HG02938 (cell line): ENCODE results near the gene CHST15.

Experiments used
- ATAC-seq: cut with Tn5 transposase; IDR thresholded peaks from one replicate; pipeline ENCODE4 v1.9.1; 2021; ENCODE audit warnings: mild to moderate bottlenecking, moderate library complexity; ENCODE audit not compliant: unreplicated experiment

The CHST15 gene

GRCh38 chr10:124002391-124003069 lies 90.9 kb downstream of the CHST15 start:
- ATAC-seq, result no peak

- ATAC-seq, result no peak
Measured at GRCh38 chr10:124001391-124002148, 91.8 kb downstream of the CHST15 start.

- no peak for ATAC-seq
Measured at GRCh38 chr10:124000792-124001201, 92.6 kb downstream of the CHST15 start.

DNA sequence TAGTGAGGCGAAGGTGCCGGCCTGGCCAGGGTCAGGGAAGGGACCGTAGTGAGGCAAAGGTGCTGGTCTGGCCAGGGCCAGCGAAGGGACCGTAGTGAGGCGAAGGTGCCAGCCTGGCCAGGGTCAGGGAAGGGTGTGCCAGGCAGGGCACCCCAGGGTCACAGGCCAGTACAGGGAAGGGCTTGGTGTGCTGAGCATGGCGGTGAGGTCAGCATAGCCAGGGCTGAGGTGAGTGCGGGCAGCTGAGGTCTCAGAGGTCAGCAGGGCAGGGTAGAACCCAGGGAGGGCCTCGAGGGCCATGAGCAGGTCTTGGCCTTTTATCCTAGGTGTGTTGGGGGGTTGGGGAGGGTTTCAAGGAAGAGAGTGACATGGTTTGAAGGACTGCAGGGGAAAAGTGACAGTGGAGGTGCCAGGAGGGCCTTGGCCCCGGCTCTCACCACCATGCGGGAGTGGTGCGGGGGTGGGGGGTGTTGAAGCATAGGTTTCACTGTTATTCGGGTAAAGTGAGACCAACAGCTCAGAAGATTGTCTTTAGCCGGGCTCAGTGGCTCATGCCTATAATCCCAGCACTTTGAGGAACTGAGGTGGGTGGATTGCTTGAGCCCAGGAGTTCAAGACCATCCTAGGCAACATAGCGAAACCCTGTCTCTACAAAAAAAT lies 93.3 kb downstream of the CHST15 start:
- ATAC-seq, result no peak

GRCh38 chr10:123999261-123999660 lies 94.1 kb downstream of the CHST15 start:
- ATAC-seq, result no peak

GRCh38 chr10:123998197-123999141 lies 94.9 kb downstream of the CHST15 start:
- no peak for ATAC-seq

DNA sequence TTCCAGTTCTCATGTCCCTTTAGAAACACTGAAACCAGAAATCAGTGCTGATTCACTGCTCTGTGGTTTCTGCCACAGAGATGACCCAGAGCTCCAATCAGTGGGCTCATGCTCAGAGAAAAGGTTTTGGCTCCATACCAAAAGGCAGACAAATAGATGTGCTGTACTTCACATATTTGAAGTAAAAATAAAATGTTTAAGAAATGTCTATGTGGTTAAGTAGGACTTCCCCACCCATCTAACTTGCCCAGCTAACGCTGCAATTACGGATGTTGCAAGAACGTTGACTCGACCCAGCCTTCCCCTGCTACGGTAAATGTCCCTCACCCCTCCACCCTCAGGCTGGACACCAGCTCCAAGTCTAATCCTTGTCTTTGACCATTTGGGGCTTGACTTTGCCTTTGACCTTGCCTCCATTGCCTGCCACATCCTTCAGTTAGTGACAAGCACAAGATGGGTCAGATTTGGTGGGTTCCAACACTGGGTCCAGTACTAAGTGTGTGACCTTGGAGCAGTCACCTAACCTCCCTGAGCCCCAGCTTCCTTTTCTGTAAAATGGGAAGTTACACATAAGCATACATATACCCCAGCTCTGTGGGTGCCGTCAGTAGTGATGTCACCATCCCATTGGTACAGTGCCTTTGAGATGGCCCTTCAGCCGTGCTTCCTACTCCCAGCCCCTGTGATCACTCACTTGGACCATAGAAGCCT lies 95.8 kb downstream of the CHST15 start:
- ATAC-seq, result no peak

- ATAC-seq, result no peak
Measured at GRCh38 chr10:123997013-123997412, 96.4 kb downstream of the CHST15 start.

- no peak for ATAC-seq
Measured at GRCh38 chr10:123996302-123996701, 97.1 kb downstream of the CHST15 start.

- ATAC-seq, result no peak
Measured at GRCh38 chr10:123995461-123996131, 97.8 kb downstream of the CHST15 start.

GRCh38 chr10:123995082-123995460 lies 98.3 kb downstream of the CHST15 start:
- ATAC-seq, result no peak

GRCh38 chr10:123994417-123995081 lies 98.8 kb downstream of the CHST15 start:
- ATAC-seq, result no peak

DNA sequence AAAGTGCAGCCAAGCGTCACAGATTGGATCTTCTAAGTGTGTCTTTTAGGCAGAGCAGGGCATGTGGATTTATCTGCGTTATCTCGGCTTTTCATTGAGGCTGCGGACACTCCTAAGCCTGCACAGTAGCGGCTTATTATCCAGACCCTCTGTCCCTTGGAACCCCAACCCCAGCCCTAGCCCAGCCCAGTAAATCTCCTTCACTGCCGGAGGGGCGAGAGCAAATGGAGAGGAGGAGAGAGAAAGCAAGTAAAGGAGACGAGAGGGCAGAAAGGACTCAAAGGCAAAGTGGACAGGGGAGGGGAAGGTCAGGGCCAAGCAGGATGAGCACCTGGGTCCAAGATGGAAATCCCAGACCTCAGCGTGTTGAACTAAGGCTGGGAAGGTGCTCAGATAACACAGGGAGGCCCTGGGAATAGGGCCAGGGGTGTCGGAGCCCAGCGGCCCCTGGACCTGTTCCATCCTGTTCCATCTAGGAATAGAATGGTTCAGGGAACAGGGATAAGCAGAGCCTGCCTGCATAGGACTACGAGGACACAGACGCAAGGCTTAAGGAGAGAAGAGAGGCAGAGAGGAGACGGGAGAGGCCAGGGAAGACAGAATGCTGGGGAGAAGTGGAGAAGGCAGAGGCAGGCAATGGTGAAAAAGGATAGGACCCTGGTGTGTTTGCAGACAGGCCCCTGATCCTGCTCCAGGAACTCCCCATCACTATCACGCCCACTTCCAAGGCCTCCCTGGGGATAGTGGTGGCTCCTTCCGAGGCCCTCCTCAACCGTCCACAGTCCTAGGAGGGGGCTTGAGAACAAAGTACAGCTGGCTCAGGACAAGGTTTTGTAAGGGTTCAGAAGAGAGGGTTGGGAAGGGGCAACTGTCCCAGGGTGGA lies 99.6 kb downstream of the CHST15 start:
- ATAC-seq, result no peak

- no peak for ATAC-seq
Measured at GRCh38 chr10:123991611-123992570, 101.5 kb downstream of the CHST15 start.

DNA sequence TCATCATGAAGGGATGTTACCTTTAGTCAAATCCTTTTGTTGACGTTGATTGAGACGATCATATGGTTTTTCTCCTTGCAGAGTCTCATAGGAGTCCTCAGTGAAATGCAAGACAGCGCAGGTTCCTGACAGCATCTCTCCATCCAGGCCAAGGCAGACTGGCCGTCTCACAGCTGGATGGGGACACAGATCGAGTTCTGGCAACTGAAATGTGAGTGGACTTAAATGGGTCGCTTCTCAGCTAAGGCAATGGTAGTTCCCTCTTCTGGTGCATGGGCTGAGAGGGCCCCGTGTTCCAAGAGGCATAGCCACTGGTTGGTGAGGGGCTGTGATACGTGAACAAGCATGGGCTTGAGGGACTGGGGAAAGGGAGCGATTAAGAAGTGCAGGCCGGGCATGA lies 102.5 kb downstream of the CHST15 start:
- ATAC-seq, result no peak

- ATAC-seq, result no peak
Measured at GRCh38 chr10:123988694-123989093, 104.7 kb downstream of the CHST15 start.

- ATAC-seq, result no peak
Measured at GRCh38 chr10:123986736-123987135, 106.7 kb downstream of the CHST15 start.
